K562 (cell line): ENCODE data around the gene LRRC41. TPM values are rescaled to one million over a fixed set of nuclear protein-coding genes. Genes with fewer than 3 reads are reported as not detected.

Experiments used
- ATAC-seq: fragments of 200-7000 bp; cut with Tn5 transposase; 3 replicates; pipeline ENCODE4 v1.9.1; 2020; ENCODE audit warnings: moderate library complexity
- BruUV-seq: library from RNA; stranded (reverse); fragments of 400-500 nt; replicated peaks from 2 replicates; lab custom pipeline; 2021; lab: Mats Ljungman, UMichigan
- CTCF ChIA-PET: fragments of 300-600 bp; formaldehyde crosslinking; extraction: SDS; loops from one replicate; lab custom pipeline; 2021; ENCODE audit warnings: low intra/inter-chr PET ratio; lab: Yijun Ruan, JAX
- POLR2A ChIA-PET: fragments of 300-600, 350-650 bp; sonication (Branson Sonifier 250); formaldehyde crosslinking; extraction: SDS; loops from one replicate; lab custom pipeline; 2021; ENCODE audit warnings: antibody characterized with exemption, inconsistent platforms; lab: Yijun Ruan, JAX
- DNase-seq, 4 experiments: peaks; one replicate each; pipeline versions ENCODE4 v3.0.0 to v3.0.0-alpha.2; 2011 to 2018; ENCODE audit warnings: low spot score in 3 of 4, mixed read lengths in 3 of 4; ENCODE audit errors: extremely low read depth in 1 of 4
- FAIRE-seq: peaks from 2 replicates; lab custom pipeline; 2011; peaks lifted over from hg19 to GRCh38; lab: Jason Lieb, UNC
- H2AFZ ChIP-seq: 2 replicates; pipeline ENCODE4 v1.6.0; 2011; ENCODE audit warnings: low read depth, low read length, control low read depth, inconsistent platforms
- H3K27ac ChIP-seq: fragments of 200-600 bp; 3 replicates; pipeline ENCODE4 v1.8.0; 2011; ENCODE audit warnings: low read depth, mild to moderate bottlenecking, control low read depth, inconsistent platforms, low read length, moderate library complexity, mixed read lengths; ENCODE audit errors: extremely low read depth
- H3K27me3 ChIP-seq, 2 experiments: fragments of 300-600 bp in 1 of 2; 2 replicates in 1 of 2; 3 replicates in 1 of 2; pipeline versions ENCODE4 v1.6.0 to v1.8.0; 2011; ENCODE audit warnings: inconsistent platforms in 2 of 2, low read length in 2 of 2, mild to moderate bottlenecking in 1 of 2, mixed read lengths in 1 of 2, moderate library complexity in 1 of 2; ENCODE audit not compliant: control insufficient read depth in 2 of 2, insufficient read depth in 2 of 2
- H3K36me3 ChIP-seq: fragments of 300-600 bp; 3 replicates; pipeline ENCODE4 v1.8.0; 2011; ENCODE audit warnings: mild to moderate bottlenecking, low read length, inconsistent platforms; ENCODE audit not compliant: control insufficient read depth, insufficient read depth
- H3K4me1 ChIP-seq, 2 experiments: fragments of 200-600 bp in 1 of 2; replicated peaks in 1 of 2; 2 replicates in 1 of 2; 3 replicates in 1 of 2; pipeline versions ENCODE4 v1.5.1 to v1.8.0; 2011; ENCODE audit warnings: inconsistent platforms in 2 of 2, low read length in 2 of 2, mild to moderate bottlenecking in 1 of 2, mixed read lengths in 1 of 2, moderate library complexity in 1 of 2; ENCODE audit not compliant: control insufficient read depth in 2 of 2, insufficient read depth in 2 of 2
- H3K4me2 ChIP-seq: 2 replicates; pipeline ENCODE4 v1.6.1; 2011; ENCODE audit warnings: low read length, control low read depth, inconsistent platforms, mixed read lengths; ENCODE audit not compliant: insufficient read depth
- H3K4me3 ChIP-seq: fragments of 200-600 bp; sonication (generic), shearing (Covaris generic); 2 replicates; pipeline ENCODE4 v1.5.1; 2016; ENCODE audit warnings: control low read depth, inconsistent platforms
- H3K79me2 ChIP-seq: fragments of 200-600 bp; 3 replicates; pipeline ENCODE4 v1.8.0; 2011; ENCODE audit warnings: low read length, inconsistent platforms; ENCODE audit not compliant: control insufficient read depth, insufficient read depth
- H3K9ac ChIP-seq, 2 experiments: 2 replicates each; pipeline versions ENCODE4 v1.6.0 to v1.6.1; 2011; ENCODE audit warnings: low read depth in 2 of 2, low read length in 2 of 2, control low read depth in 1 of 2, inconsistent platforms in 1 of 2, mild to moderate bottlenecking in 1 of 2, mixed read lengths in 1 of 2; ENCODE audit not compliant: insufficient read depth in 1 of 2
- H3K9me1 ChIP-seq: one replicate; pipeline ENCODE4 v1.6.0; 2011; ENCODE audit warnings: inconsistent platforms, mild to moderate bottlenecking, low read length, moderate library complexity; ENCODE audit not compliant: control insufficient read depth, insufficient read depth
- H3K9me3 ChIP-seq: replicated peaks from 2 replicates; pipeline ENCODE4 v1.5.1; 2011; ENCODE audit warnings: low read depth, low read length, inconsistent platforms; ENCODE audit not compliant: control insufficient read depth, insufficient read depth
- H4K20me1 ChIP-seq: replicated peaks from 2 replicates; pipeline ENCODE4 v1.6.1; 2011; ENCODE audit warnings: low read length, inconsistent platforms, mixed read lengths; ENCODE audit not compliant: control insufficient read depth, insufficient read depth
- CBFA2T3 ChIP-seq: fragments of 450-650 bp; IDR thresholded peaks from 2 replicates; pipeline ENCODE4 v1.6.1; 2017
- CEBPG ChIP-seq, 3 experiments: fragments of 200-800 bp in 1 of 3; sonication (Bioruptor generic) in 1 of 3; sonication (generic) in 1 of 3; formaldehyde crosslinking in 1 of 3; IDR thresholded peaks in 2 of 3; conservative IDR thresholded peaks in 1 of 3; 2 replicates each; pipeline versions ENCODE4 v1.6.1 to v1.8.0; 2016 to 2022; ENCODE audit warnings: missing compliant biosample characterization in 2 of 3, missing genetic modification characterization in 2 of 3, mild to moderate bottlenecking in 1 of 3, missing genetic modification reagents in 1 of 3
- DPF2 ChIP-seq: fragments of 450-650 bp; IDR thresholded peaks from 2 replicates; pipeline ENCODE4 v1.6.1; 2016
- JUND ChIP-seq, 2 experiments: IDR thresholded peaks; 2 replicates in 1 of 2; 3 replicates in 1 of 2; pipeline ENCODE4 v1.6.1; 2011; ENCODE audit warnings: borderline replicate concordance in 2 of 2, low read depth in 2 of 2, low read length in 2 of 2, improper control_type of control experiment in 1 of 2, missing biosample characterization in 1 of 2, missing genetic modification characterization in 1 of 2, missing genetic modification reagents in 1 of 2
- POLR2AphosphoS5 ChIP-seq: IDR thresholded peaks from 2 replicates; pipeline ENCODE4 v1.6.1; 2011; ENCODE audit warnings: mild to moderate bottlenecking, low read depth, low read length, moderate library complexity; ENCODE audit not compliant: control insufficient read depth, insufficient read depth
- POLR2B ChIP-seq: fragments of 450-650 bp; IDR thresholded peaks from 2 replicates; pipeline ENCODE4 v1.6.1; 2018; ENCODE audit warnings: low read depth; ENCODE audit not compliant: partially characterized antibody
- POLR2G ChIP-seq: fragments of 200-400 bp; formaldehyde crosslinking; IDR thresholded peaks from 2 replicates; pipeline ENCODE4 v1.6.1; 2017; ENCODE audit warnings: low read depth, mild to moderate bottlenecking, antibody characterized with exemption, low read length, moderate library complexity
- SUPT5H ChIP-seq: fragments of 450-650 bp; IDR thresholded peaks from 2 replicates; pipeline ENCODE4 v1.6.1; 2016
- ZEB2 ChIP-seq: fragments of 450-650 bp; IDR thresholded peaks from 2 replicates; pipeline ENCODE4 v1.6.1; 2016
- ZFP91 ChIP-seq: sonication (generic); formaldehyde crosslinking; IDR thresholded peaks from 2 replicates; pipeline ENCODE4 v1.8.0; 2022; ENCODE audit warnings: mild to moderate bottlenecking, missing genetic modification reagents
- WGBS: fragments of 100-300 bp; shearing (Covaris generic); methylation state at CpG from one replicate; pipeline ENCODE4 v1.1.6; 2016; ENCODE audit warnings: low coverage, mixed read lengths; ENCODE audit not compliant: insufficient coverage; ENCODE audit errors: missing lambda C conversion rate; 5-methylcytosine and 5-hydroxymethylcytosine counted together
- in situ Hi-C: fragments of 300-500 bp; cut with MboI; formaldehyde crosslinking; loops from 4 replicates; pipeline ENCODE4 v1.15.0; 2018; ENCODE audit warnings: inconsistent platforms, mixed read lengths
- intact Hi-C: fragments of 100-400 bp; cut with micrococcal nuclease; formaldehyde crosslinking; loops from 2 replicates; pipeline ENCODE4 v1.14.2; 2022
- polyA plus RNA-seq, 8 experiments: library from polyadenylated mRNA; depleted of rRNA in 4 of 8; stranded (reverse) in 5 of 8; unstranded in 3 of 8; fragments of >200 nt; fragmentation: Nextera tagmentation in 2 of 8; fragmentation: Illumina TruSeq in 1 of 8; extraction: Ambion mirVana in 2 of 8; extraction: Trizol in 1 of 8; gene quantifications; 2 replicates each; pipeline versions ENCODE4 v1.2.1 to v1.2.3, GENCODE V29; 2011 to 2014; ENCODE audit warnings: inconsistent platforms in 1 of 8, missing spikeins in 1 of 8
- total RNA-seq, 7 experiments: library from RNA; depleted of rRNA in 6 of 7; stranded (reverse); fragments of >200 nt in 6 of 7; fragmentation: Illumina TruSeq in 2 of 7; extraction: Trizol in 2 of 7; gene quantifications; 2 replicates each; pipeline versions ENCODE4 v1.2.1 to v1.2.3, GENCODE V29; 2011 to 2021; ENCODE audit warnings: low replicate concordance in 1 of 7
- TF ChIP-seq, protein P1 (sequence below), 2 experiments: fragments of 450-650 bp in 1 of 2; sonication (generic) in 1 of 2; formaldehyde crosslinking in 1 of 2; IDR thresholded peaks in 1 of 2; conservative IDR thresholded peaks in 1 of 2; 2 replicates each; pipeline versions ENCODE4 v1.6.1 to v1.8.1; 2016 to 2023; ENCODE audit warnings: mild to moderate bottlenecking in 2 of 2, moderate library complexity in 2 of 2, inconsistent platforms in 1 of 2, missing genetic modification reagents in 1 of 2

Gene LRRC41
- total and polyA plus RNA-seq, 9 of the 15 experiments (the other 6 are each of a cell fraction or from before 2014, with no cell fraction given): 10.5 to 64.7 (median 44.2) TPM

GRCh38 chr1:46285730-46286477, 17.5 kb downstream of the LRRC41 start (continued):
- no peak for TF ChIP-seq ZFP91 (CRISPR knock-in tag)

DNA sequence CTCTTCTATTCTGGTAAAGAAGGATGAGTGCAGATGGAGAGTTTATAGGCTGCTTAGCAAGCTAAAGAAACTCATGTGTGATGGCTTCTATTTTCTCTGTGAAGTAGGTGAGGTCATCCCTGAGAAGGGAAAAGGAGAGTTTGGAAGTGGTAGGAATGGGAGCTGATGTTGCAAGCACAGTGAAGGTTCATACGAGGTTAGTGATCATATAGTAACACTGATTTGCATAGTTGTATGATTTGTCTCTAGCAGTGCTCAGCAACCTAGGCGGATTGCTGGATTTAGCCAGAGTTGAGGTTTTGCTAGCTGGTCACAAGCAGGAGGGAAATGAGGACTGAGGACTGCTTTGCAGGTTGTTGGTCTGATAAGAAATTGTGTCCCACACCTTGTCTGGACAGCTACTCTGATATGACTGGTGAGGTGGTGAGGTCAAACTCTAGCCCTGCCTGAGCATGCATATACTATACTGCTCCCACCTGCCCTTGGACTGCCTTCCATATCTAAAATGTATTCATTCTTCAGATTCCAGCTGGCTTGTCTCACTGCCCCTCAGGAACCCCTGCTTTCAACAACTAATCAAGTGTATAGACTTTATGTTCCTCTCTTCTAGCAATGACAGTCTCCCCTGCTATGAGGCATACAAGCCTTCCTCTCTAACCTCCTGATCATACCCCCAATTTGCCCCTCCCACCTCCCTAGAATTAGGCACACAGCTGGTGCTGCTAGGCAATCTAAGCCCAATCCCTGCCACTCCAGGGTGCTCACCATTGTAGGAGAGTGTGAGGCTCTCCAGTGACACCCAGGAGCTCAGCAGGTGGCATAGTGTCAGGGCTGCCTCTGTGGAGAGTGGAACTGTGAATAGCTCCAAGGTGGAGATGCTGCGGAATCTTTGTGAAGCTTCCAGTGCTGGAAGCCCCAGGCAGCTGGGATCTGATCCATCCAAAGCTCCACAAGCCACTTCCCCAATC, 18.5 kb downstream of the LRRC41 start:
- Histone ChIP-seq H3K4me1 (peaks cover 23 to 33% of the 10 kb centered on the region in 2 experiments; a peak in 3 of 5 replicates), H4K20me1 (no peaks in the 10 kb centered on the region), H3K9ac (peak overlapping the region in 1 of 2 experiments; percentile 21; a peak in 1 of 4 replicates), H3K9me3 (no peaks in the 10 kb centered on the region), H3K79me2 (no peaks in the 10 kb centered on the region), H3K27ac (no peak overlapping the region; the same call in 2 of the 3 replicates), H3K4me2 (no peak overlapping the region), H2AFZ (no peak overlapping the region), H3K27me3 (no peaks in the 10 kb centered on the region), H3K4me3 (no peak overlapping the region), H3K9me1 (peaks cover 5% of the 10 kb centered on the region), H3K36me3 (peaks cover 87% of the 10 kb centered on the region)
- WGBS: 72% methylated on average over 3 of the region's 3 CpGs
- peak; percentile 1; the same call in 1 of the 3 replicates for ATAC-seq
- in situ Hi-C loops (no loop called here), intact Hi-C loops (loop anchor here (10.0 kb wide), 1 partner anchor 60 kb away; the partner anchor contains the start of gene NSUN4)
- ChIA-PET POLR2A (interaction anchor here (0.6 to 22.6 kb wide), 17 partner anchors 4 to 1563 kb away, joined by 3 to 410 read pairs (median 5); partner anchors contain the start of genes LRRC41, NSUN4, RAD54L and UQCRH), CTCF (interaction anchor here (1.1 kb wide), 1 partner anchor 64 kb away, joined by 3 read pairs; no protein-coding TSS in a partner anchor)
- FAIRE-seq: peak; percentile 6
- DNase-seq: no peak
- BruUV-seq: TSS peak; percentile 21
- no peak for TF ChIP-seq DPF2
- 0 out of 2 replicates have a peak, but pooled peaks have one; percentile 22 for TF ChIP-seq POLR2G
- TF ChIP-seq POLR2AphosphoS5: 0 out of 2 replicates have a peak, but pooled peaks have one; percentile 18
- TF ChIP-seq SUPT5H: peak; percentile 16
- TF ChIP-seq CBFA2T3: 0 out of 2 replicates have a peak, but pooled peaks have one; percentile 5
- no peak for TF ChIP-seq CEBPG (CRISPR knock-in tag; IDR thresholded peaks at IDR 0.05)
- 0 out of 4 replicates have a peak, but pooled peaks of 1 of the 2 experiments have one; percentile 28 for TF ChIP-seq CEBPG (tag; conservative IDR thresholded peaks at IDR 0.05 in 1 of 2, IDR thresholded peaks at IDR 0.05 in 1 of 2)
- TF ChIP-seq ZEB2: peak; percentile 60; the same call in 1 of the 2 replicates
- TF ChIP-seq, protein P1, sequence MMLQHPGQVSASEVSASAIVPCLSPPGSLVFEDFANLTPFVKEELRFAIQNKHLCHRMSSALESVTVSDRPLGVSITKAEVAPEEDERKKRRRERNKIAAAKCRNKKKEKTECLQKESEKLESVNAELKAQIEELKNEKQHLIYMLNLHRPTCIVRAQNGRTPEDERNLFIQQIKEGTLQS (IDR thresholded peaks at IDR 0.05): peak; percentile 52; the same call in 1 of the 2 replicates
- TF ChIP-seq, protein P1 (CRISPR knock-in tag; conservative IDR thresholded peaks at IDR 0.05): no peak
- TF ChIP-seq POLR2B: peak; percentile 5
- TF ChIP-seq JUND (IDR thresholded peaks at IDR 0.05; ENCODE audit: borderline replicate concordance, low read depth, low read length): no peak
- TF ChIP-seq JUND (tag; IDR thresholded peaks at IDR 0.05; ENCODE audit: borderline replicate concordance, low read depth, low read length): 0 out of 3 replicates have a peak, but pooled peaks have one; percentile 11
